HepG2 (cell line): Measurements from ENCODE around the gene RPS6KB1. TPM values are rescaled to one million over a fixed set of nuclear protein-coding genes. Genes with fewer than 3 reads are reported as not detected.

Experiments
- EHMT2 ChIP-seq: fragments of 200-600 bp; sonication (generic); IDR thresholded peaks from 2 replicates; pipeline ENCODE4 v1.7.0; 2017; ENCODE audit warnings: antibody characterized with exemption, low read depth, low read length, borderline replicate concordance
- SMC3 ChIP-seq: IDR thresholded peaks from 2 replicates; pipeline ENCODE4 v1.6.1; 2011; ENCODE audit warnings: low read length, improper control_type of control experiment
- SRSF1 ChIP-seq: fragments of 200-400 bp; formaldehyde crosslinking; optimal IDR thresholded peaks from 2 replicates; pipeline ENCODE3; 2017; ENCODE audit warnings: mild to moderate bottlenecking, low read depth, low read length, moderate library complexity
- ZBTB7B ChIP-seq: sonication (generic); formaldehyde crosslinking; IDR thresholded peaks from 2 replicates; pipeline ENCODE4 v1.4.0; 2020; ENCODE audit warnings: missing genetic modification reagents
- ZEB1 ChIP-seq: IDR thresholded peaks from 2 replicates; pipeline ENCODE4 v1.6.1; 2012; ENCODE audit warnings: mild to moderate bottlenecking, low read depth, inconsistent platforms; ENCODE audit not compliant: insufficient replicate concordance
- ZNF407 ChIP-seq: sonication (generic); formaldehyde crosslinking; IDR thresholded peaks from one replicate; pipeline ENCODE4 v1.5.1; 2020; ENCODE audit warnings: mild to moderate bottlenecking, missing genetic modification reagents; ENCODE audit errors: not compliant biosample characterization
- ZNF512B ChIP-seq: sonication (generic); formaldehyde crosslinking; IDR thresholded peaks from 2 replicates; pipeline ENCODE4 v1.5.1; 2020; ENCODE audit warnings: missing genetic modification reagents, mild to moderate bottlenecking, borderline replicate concordance
- ZNF558 ChIP-seq: sonication (generic); formaldehyde crosslinking; IDR thresholded peaks from 2 replicates; pipeline ENCODE4 v1.9.0; 2022; ENCODE audit warnings: mild to moderate bottlenecking, missing genetic modification reagents, borderline replicate concordance
- ZNF766 ChIP-seq: sonication (generic); formaldehyde crosslinking; IDR thresholded peaks from 2 replicates; pipeline ENCODE4 v1.5.0; 2020; ENCODE audit warnings: missing genetic modification reagents, borderline replicate concordance
- polyA plus RNA-seq, 8 experiments: library from polyadenylated mRNA; depleted of rRNA in 3 of 8; stranded (reverse) in 7 of 8; unstranded in 1 of 8; fragments of >200 nt; fragmentation: Illumina TruSeq in 4 of 8; extraction: Trizol in 4 of 8; gene quantifications; 2 replicates each; pipeline versions ENCODE4 v1.2.1 to v1.2.3, GENCODE V29; 2011 to 2016; ENCODE audit warnings: low read depth in 4 of 8, missing spikeins in 1 of 8, mixed read lengths in 1 of 8; ENCODE audit not compliant: insufficient read depth in 1 of 8
- total RNA-seq, 5 experiments: library from RNA; depleted of rRNA; stranded (reverse); fragments of >200 nt; fragmentation: Illumina TruSeq; extraction: Trizol; gene quantifications; 2 replicates each; pipeline ENCODE4 v1.2.3, GENCODE V29; 2016; ENCODE audit warnings: low read depth in 1 of 5
- TF ChIP-seq, protein P1 (sequence below): IDR thresholded peaks from 2 replicates; pipeline ENCODE4 v1.6.1; 2016; ENCODE audit warnings: low read depth, borderline replicate concordance
- TF ChIP-seq, protein P2 (sequence below): sonication (generic); formaldehyde crosslinking; IDR thresholded peaks from 2 replicates; pipeline ENCODE4 v1.4.0; 2020; ENCODE audit warnings: mild to moderate bottlenecking, missing genetic modification reagents, borderline replicate concordance
- TF ChIP-seq, protein P3 (sequence below): sonication (generic); formaldehyde crosslinking; IDR thresholded peaks from 2 replicates; pipeline ENCODE4 v1.4.0; 2020; ENCODE audit warnings: missing genetic modification reagents

Gene RPS6KB1
- total and polyA plus RNA-seq, 2 of the 13 experiments (the other 11 are each of a cell fraction or from before 2014, with no cell fraction given), result 16.5 to 42.2 TPM

GRCh38 chr17:59853168-59853918 is 39.6 kb upstream of the RPS6KB1 start (continued):
- no peak for TF ChIP-seq ZNF407
- TF ChIP-seq, protein P1, sequence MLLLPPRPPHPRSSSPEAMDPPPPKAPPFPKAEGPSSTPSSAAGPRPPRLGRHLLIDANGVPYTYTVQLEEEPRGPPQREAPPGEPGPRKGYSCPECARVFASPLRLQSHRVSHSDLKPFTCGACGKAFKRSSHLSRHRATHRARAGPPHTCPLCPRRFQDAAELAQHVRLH (CRISPR knock-in tag), result peak; percentile 99
- TF ChIP-seq ZNF512B (CRISPR knock-in tag), result 0 out of 2 replicates have a peak, but pooled peaks have one; percentile 28
- TF ChIP-seq ZEB1, result peak; percentile 94
- no peak for TF ChIP-seq ZNF558 (CRISPR knock-in tag)
- TF ChIP-seq, protein P2, sequence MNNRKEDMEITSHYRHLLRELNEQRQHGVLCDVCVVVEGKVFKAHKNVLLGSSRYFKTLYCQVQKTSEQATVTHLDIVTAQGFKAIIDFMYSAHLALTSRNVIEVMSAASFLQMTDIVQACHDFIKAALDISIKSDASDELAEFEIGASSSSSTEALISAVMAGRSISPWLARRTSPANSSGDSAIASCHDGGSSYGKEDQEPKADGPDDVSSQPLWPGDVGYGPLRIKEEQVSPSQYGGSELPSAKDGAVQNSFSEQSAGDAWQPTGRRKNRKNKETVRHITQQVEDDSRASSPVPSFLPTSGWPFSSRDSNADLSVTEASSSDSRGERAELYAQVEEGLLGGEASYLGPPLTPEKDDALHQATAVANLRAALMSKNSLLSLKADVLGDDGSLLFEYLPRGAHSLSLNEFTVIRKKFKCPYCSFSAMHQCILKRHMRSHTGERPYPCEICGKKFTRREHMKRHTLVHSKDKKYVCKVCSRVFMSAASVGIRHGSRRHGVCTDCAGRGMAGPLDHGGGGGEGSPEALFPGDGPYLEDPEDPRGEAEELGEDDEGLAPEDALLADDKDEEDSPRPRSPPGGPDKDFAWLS (CRISPR knock-in tag), result no peak
- peak; percentile 96 for TF ChIP-seq ZBTB7B (CRISPR knock-in tag)
- TF ChIP-seq EHMT2, result 0 out of 2 replicates have a peak, but pooled peaks have one; percentile 26
- TF ChIP-seq, protein P3, sequence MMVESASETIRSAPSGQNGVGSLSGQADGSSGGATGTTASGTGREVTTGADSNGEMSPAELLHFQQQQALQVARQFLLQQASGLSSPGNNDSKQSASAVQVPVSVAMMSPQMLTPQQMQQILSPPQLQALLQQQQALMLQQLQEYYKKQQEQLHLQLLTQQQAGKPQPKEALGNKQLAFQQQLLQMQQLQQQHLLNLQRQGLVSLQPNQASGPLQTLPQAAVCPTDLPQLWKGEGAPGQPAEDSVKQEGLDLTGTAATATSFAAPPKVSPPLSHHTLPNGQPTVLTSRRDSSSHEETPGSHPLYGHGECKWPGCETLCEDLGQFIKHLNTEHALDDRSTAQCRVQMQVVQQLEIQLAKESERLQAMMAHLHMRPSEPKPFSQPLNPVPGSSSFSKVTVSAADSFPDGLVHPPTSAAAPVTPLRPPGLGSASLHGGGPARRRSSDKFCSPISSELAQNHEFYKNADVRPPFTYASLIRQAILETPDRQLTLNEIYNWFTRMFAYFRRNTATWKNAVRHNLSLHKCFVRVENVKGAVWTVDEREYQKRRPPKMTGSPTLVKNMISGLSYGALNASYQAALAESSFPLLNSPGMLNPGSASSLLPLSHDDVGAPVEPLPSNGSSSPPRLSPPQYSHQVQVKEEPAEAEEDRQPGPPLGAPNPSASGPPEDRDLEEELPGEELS (CRISPR knock-in tag), result peak; percentile 96
- TF ChIP-seq SMC3, result peak; percentile 95
- no peak; the same call in 1 of the 2 replicates for TF ChIP-seq ZNF766 (CRISPR knock-in tag)
- no peak for TF ChIP-seq SRSF1
